GM15510 (cell line): ENCODE data around the gene ECE2.

ENCODE experiments used
- POLR2A ChIP-seq: IDR thresholded peaks from 3 replicates; pipeline ENCODE4 v1.6.1; 2011; ENCODE audit warnings: borderline replicate concordance; ENCODE audit not compliant: insufficient read length; ENCODE audit errors: extremely low read depth

Gene ECE2

DNA sequence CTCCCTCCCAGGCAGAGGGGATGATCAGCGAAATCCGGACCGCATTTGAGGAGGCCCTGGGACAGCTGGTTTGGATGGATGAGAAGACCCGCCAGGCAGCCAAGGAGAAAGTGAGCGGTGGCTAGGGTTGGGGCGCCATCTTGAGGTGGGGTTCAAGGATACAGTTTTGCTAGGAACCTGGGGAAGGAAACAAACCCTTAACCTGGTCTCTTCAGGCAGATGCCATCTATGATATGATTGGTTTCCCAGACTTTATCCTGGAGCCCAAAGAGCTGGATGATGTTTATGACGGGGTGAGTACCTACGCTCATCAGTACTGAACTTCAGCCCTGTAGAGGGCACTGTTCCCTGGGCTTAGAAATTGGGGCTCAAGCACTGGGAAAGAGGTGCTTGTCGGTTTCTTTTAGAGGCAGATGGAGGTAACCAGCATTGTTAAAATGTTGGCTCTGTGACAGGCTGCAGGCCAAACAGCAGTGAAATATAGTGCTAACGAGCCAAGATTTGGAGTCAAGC lies 13.7 kb downstream of the ECE2 start:
- TF ChIP-seq POLR2A: no peak

DNA sequence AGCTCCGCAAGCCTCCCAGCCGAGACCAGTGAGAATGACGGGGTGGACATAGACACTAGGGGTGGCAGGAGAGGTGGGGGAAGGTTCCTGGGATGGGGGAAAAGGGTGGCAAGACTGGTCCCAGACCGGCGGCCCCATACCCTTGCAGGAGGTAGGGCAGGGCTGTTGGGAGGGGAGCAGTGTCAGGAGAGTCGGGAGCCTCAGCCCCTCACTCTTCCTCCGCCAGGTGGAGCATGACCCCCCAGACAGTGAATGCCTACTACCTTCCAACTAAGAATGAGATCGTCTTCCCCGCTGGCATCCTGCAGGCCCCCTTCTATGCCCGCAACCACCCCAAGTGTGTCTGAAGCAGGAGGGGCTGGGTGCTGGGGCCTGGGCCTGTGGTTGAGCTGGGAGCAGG lies 14.5 kb downstream of the ECE2 start:
- no peak for TF ChIP-seq POLR2A

DNA sequence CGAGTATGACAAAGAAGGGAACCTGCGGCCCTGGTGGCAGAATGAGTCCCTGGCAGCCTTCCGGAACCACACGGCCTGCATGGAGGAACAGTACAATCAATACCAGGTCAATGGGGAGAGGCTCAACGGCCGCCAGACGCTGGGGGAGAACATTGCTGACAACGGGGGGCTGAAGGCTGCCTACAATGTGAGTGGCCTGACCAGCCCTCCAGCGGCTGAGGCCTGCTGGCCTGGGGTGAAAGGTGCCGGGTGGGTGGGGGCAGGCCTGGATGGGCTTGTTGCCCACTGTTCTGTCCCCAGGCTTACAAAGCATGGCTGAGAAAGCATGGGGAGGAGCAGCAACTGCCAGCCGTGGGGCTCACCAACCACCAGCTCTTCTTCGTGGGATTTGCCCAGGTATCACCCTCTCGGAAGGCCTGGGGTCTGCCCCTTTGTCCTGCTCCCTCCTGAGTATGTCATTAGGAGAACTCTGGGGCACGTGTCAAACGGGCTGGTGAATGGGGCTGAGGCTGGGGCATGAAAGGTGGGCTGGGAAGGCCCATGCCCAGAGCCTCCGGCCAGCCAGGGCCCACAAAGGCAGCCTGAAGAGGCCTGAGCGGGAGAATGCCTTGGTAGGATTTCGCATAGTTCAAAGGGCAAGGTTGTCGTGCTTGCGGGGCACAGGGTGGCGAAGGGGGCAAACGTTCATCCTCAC lies 15.4 kb downstream of the ECE2 start:
- TF ChIP-seq POLR2A: no peak

DNA sequence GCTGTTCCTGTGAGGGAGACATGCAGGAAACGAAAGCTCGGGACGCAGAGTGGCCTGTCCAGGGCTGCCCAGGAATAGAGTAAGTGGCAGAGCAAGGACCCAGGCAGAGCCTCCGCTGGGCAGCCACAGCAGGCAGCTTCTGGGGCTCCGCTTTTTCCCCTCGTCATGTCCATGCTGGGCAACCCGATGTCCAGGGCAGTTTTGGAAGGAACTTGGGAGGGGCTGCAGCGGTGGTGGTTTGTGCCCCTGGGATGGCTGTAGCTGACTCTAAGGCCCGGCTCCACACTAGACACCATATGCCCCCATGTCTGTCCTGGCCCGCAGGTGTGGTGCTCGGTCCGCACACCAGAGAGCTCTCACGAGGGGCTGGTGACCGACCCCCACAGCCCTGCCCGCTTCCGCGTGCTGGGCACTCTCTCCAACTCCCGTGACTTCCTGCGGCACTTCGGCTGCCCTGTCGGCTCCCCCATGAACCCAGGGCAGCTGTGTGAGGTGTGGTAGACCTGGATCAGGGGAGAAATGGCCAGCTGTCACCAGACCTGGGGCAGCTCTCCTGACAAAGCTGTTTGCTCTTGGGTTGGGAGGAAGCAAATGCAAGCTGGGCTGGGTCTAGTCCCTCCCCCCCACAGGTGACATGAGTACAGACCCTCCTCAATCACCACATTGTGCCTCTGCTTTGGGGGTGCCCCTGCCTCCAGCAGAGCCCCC lies 16.1 kb downstream of the ECE2 start:
- TF ChIP-seq POLR2A: no peak

DNA sequence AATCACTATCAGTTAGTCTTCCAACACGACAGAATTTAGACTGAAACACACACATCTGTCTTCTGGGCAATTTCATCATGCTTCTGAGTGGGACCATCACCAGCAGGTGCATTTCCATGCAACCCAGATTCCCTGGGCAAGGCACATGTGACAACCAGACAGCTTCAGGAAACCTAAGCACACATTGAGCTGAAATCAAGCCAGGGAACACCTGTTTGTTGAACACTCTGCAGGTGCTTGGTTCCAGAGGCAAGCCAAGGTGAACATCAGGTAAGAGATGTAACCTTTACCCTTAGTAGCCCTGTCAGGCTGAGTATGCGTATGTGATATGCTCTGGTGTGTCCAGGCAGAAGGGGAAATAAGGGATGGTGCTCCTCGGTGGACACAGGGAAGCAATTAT lies 19.9 kb downstream of the ECE2 start:
- no peak for TF ChIP-seq POLR2A

DNA sequence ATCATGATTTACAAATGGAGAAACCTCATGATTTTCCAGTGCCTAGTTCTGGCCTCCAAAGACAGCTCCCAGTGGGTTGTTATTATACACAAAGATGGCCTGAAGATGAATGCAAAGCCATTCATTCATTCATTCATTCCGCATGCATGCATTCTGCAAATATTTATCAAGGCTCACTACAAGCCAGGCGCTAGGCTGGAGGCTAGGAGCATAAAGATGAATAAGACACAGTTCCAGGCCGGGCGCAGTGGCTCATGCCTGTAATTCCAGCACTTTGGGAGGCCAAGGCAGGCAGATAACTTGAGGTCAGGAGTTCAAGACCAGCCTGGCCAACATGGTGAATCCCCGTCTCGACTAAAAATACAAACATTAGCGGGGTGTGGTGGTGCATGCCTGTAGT lies 20.8 kb downstream of the ECE2 start:
- TF ChIP-seq POLR2A: no peak

DNA sequence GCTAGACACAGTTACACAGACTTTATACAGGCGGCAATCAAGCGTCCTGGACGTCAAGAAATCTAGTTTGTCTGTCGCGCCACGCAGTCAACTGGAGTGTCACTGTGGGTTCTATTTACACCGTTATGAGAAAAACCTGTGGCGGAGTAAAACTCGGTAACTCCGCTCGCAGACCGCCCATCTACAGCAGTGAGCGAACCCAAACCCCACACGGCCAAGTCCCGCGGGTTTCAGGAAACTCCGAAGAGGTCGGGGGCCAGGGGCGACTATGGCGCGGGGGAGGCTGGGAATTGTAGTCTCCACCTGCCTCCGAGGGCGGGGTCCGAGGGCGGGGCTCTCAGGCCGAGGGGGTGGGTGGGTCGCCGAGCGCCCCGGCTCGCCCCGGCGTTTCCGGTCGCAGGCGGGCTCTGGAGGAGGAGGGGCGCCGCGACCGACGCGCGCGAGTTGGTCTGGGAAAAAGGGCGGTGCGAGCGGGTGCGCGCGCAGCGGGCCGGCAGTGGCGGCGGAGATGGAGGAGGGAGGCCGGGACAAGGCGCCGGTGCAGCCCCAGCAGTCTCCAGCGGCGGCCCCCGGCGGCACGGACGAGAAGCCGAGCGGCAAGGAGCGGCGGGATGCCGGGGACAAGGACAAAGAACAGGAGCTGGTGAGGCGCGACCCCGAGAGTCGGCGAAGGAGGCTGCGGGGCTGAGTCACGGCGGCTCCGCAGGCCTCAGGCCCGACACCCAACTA lies 23.1 kb downstream of the ECE2 start, which contains the start of gene PSMD2:
PSMD2 (plus strand) TSS at position 483 of the 729 bp plus-strand sequence; CDS start at position 509, 26 bp downstream.
- TF ChIP-seq POLR2A: peak; percentile 74

DNA sequence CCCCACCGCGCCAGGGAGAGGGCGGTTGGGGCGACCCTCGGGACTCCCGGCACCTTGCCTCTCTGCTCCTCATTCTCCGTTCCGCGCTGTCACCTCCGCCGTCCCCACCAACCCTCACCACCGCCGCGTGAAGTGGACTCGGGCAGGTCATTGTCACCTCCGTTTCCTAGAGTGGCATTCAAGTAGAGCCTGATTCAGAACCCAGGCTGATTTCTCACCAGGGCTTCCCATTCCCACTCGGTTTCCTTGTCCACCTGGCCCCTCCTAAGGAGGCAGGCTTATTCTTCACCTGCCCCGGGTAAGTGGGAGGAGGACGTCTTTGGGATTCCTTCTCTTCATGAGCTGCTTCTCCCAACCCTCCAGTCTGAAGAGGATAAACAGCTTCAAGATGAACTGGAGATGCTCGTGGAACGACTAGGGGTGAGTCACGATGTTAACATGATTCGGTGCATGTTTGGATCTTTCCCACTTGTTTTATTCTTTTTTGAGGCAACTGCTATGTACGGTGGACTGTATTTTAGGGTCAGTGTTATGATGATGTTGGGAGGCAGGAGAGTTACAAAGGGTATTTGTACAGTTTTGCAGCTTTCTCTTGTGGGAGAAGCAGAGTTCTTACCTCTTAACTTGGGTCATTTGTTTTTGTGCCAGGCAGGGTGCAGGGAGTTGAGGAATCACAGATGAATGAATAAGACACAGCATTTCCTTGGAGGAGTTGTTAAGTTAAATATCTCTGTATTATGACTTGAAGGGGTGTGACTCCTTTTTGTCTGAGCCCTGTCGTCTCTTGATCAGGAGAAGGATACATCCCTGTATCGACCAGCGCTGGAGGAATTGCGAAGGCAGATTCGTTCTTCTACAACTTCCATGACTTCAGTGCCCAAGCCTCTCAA lies 23.9 kb downstream of the ECE2 start:
- no peak for TF ChIP-seq POLR2A

DNA sequence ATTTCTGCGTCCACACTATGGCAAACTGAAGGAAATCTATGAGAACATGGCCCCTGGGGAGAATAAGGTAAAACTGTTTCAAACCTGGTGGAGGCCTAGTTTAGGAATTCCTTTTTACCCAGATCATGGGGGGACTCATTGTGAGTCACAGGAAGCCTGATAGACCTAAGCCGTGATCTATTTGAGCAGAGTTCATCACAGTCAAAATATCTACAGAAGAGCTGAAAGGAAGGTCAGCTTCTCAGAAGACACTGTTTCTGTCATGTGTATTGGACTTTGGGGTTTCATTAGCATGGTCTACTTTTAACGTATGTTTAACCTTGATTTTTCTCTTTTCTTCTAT lies 24.5 kb downstream of the ECE2 start:
- no peak for TF ChIP-seq POLR2A

DNA sequence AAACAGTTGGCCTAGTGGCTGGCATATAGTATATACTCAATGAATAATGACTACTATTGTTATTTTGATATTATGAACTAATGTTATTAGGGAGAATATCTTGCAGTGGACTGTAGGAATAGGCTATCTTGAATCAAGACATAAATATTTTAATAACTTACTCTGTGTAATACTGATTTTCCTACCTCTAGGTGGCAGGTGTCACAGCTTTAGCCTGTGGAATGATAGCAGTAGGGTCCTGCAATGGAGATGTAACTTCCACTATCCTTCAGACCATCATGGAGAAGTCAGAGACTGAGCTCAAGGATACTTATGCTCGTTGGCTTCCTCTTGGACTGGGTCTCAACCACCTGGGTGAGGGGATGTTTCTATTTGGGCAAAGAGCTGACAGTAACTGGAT lies 29.8 kb downstream of the ECE2 start:
- no peak for TF ChIP-seq POLR2A

DNA sequence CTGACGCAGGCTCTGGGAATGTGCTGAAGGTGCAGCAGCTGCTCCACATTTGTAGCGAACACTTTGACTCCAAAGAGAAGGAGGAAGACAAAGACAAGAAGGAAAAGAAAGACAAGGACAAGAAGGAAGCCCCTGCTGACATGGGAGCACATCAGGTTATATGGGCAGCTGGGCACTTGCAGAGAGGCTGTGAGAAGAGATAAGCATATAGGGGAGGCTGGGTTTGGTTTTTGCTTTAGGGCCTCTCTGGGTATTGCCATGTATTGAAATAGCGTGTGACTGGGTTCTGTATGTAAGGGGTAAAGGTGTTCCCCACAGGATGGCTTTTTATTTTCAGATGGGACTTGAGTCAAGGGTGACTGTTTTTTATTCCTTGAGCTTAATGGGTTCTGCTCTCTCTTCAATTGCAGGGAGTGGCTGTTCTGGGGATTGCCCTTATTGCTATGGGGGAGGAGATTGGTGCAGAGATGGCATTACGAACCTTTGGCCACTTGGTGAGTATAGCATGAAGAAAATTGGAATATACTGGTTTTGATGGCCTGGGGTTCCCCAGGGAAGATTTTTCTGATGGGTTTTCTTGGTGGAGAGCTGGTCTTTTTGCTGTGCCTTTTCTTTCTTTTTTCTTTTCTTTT lies 30.6 kb downstream of the ECE2 start:
- TF ChIP-seq POLR2A: no peak

DNA sequence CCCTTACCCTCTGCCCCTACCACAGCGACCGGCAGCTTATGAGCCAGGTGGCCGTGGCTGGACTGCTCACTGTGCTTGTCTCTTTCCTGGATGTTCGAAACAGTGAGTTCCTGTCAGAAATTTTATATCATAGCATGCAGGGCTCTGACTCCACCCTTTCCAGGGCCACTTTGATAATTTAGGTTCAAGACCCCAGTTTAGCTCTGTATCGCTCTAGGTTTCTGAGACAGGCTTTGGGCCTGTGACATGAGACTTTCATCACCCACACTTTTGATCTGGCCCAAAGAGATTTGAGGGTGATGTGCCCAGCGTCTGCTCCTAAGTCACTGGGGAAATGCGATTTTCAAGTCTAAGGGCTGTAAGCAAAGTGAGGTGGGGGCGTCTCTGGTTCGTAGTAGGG lies 32.1 kb downstream of the ECE2 start:
- no peak for TF ChIP-seq POLR2A

DNA sequence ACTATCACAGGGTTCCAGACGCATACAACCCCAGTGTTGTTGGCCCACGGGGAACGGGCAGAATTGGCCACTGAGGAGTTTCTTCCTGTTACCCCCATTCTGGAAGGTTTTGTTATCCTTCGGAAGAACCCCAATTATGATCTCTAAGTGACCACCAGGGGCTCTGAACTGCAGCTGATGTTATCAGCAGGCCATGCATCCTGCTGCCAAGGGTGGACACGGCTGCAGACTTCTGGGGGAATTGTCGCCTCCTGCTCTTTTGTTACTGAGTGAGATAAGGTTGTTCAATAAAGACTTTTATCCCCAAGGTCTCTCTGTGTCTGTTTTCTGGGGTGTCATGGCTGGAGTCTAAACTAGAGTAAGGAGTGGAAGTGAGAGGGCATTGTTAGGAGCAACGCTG lies 32.9 kb downstream of the ECE2 start:
- TF ChIP-seq POLR2A: no peak

DNA sequence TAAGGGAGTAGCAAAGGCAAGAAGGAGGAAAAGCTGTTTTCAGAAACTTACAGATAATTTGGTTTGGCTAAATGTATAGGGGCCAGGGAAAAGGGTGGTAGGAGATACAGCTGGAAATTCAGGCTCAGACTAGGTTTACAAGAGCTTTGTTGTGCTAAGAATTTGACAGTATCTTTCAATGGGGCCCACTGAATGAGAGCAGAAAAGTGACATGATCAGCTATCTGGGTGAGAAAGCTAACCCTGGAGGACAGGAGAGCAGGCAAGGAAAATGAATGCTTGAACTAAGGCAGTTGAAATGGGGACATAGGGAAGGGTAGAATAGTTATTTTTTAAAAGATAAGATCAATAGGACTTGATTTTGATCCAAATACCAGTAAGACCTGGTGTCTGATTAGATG lies 35.8 kb downstream of the ECE2 start:
- TF ChIP-seq POLR2A: no peak
